GM21528 (cell line): ENCODE data around the gene MYH16.
"Not testable (repeated sequence)": the region's sequence is repeated elsewhere in the genome, so short reads cannot be mapped to it uniquely, and the experiment has no call there.

ENCODE experiments used
- ATAC-seq: cut with Tn5 transposase; IDR thresholded peaks from one replicate; pipeline ENCODE4 v1.9.1; 2021; ENCODE audit warnings: mild to moderate bottlenecking, moderate library complexity; ENCODE audit not compliant: unreplicated experiment, low FRiP score

The MYH16 gene

DNA sequence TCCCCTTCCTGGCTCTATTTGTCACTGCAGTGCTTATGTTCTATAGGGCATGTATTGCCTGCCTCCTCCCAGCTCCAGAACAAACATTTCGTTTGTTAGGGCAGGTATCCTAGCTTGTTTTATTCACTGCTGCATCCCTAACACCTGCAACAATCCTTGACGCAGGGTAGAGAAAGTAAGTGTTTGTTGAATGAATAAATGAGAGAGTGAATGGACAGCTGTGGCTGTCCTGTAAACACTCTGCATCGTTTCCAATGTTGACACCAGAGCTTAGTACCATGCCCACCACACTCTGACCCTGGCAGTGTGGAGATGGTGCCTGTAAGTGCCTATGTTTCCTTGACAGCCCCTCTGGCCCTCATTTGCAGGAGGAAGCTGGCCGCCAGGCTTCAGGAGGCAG, 21.0 kb downstream of the MYH16 start:
- ATAC-seq = no peak

DNA sequence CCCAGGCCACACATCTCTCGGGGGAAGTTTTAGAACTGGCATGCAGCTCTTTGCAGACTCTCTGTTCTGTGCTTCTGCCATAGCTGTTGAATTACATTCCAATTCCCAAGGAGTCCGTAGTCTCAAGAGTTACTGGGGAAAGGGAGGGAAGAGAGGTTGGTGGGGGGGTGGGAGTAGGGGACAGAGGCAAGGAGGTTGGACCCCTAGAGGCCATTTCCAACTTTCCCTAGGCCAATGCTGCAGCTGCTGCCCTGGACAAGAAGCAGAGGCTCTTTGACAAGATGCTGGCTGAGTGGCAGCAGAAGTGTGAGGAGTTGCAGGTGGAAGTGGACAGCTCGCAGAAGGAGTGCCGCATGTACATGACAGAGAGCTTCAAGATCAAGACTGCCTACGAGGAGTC, 23.8 kb downstream of the MYH16 start:
- no peak for ATAC-seq

DNA sequence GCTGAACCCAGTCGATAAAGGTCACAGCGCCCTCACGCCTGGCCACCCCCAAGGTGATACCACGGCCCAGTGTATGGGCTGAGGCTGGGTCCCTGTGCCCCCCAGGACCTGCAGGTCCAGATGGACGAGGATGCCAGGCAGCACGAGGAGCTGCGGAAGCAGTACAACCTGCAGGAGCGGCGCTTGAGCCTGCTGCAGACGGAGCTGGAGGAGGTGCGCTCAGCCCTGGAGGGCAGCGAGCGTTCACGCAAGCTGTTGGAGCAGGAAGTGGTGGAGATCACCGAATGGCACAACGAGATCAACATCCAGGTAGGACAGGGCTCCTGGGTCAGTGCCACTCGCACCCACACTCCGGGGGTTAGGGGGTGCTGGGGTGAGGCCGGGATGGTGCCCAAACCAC, 28.9 kb downstream of the MYH16 start:
- no peak for ATAC-seq

DNA sequence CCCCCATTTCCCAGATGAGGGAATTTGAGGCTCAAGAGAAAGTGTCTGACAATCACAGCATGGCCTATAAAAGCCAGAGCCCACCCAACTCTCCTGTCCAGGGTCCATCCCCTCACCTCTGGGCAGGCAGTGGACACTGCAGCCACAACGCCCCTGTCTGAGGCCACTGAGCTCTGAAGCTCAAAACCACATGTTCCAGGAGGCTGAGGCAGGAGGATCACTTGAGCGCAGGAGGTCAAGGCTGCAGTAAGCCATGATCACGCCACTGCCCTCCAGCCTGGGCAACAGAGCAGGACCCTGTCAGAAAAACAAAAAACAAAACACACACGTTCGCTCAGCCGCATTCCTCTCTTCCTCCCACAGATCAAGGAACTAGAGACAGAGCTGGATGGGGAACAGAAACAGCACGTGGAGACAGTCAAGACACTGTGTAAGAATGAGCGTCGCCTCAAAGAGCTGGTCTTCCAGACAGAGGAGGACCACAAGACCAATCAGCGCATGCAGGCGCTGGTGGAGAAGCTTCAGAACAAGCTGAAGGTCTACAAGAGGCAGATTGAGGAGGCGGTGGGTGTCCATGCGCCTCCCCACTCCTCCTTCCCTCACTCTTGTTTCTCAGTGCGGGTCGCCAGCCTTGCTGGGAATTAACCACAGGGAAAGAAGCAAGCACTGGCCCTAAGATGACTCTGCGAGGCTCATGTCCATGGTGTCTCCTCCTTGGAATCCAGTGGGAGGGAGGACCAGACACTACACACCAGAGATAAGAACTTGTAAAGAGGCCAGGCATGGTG, 33.0 kb downstream of the MYH16 start:
- no peak for ATAC-seq

DNA sequence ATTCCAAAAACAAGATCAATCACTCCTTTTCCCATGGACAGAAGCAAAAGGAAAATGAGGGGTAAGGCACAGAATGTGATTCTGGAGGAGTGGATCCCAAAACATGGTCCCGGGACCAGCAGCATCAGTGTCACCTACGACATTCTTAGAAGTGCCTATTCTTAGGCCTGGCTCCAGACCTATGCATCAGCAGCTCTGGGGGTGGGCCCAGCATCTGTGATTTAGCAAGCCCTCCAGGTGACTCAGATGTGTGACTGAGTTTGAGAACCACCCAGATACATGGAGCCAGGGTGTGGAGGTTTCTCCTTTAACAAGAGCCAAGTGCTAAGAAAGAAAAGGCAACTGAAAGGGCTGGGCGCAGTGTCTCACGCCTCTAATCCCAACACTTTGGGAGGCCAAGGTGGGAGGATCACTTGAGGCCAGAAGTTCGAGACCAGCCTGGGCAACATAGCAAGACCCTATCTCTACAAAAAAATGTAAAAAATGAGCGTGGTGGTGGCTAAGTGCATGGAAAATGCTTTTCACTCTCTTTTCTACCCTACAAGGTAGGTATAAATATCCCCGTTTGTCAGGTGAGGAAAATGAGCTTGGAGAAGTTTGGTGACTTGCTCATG, 35.9 kb downstream of the MYH16 start:
- no peak for ATAC-seq

DNA sequence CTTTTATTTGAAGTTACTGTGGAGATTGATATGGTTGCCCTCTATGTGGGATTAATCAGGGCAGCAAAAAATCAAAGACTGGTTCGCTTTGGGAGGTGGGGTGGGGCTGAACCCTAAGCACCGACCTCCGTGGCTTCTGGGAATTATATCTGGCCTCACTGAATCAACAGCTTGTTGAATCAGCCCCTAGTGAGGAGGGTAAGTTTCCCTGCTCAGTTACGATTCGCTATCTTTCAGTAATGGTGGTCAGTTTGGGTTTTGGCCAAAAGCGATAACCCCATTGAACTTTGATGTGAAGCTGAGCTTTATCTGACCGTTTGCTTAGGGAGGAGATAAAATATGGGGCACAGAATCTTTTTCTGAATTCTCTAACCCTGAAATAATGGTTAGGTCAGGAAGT, 36.5 kb downstream of the MYH16 start:
- ATAC-seq = no peak

DNA sequence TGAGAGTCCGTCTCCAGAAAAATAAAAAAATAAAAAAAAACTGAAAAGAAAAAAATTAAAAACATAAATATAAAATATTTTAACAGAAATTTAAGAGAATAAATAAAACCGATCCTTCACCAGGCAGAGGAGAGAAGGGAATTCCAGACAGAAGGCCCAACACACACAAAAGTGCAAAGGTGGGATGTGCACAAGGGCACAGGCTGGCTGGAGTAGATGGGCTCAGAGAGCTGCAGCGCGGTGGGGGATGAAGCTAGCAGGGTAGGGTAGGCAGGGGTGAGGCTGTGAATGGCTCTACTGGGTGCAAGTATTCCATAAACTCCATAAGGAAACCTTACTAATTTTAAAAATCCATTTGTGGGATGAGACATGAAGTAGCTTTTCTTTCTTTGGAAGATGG, 37.4 kb downstream of the MYH16 start:
- ATAC-seq = no peak

DNA sequence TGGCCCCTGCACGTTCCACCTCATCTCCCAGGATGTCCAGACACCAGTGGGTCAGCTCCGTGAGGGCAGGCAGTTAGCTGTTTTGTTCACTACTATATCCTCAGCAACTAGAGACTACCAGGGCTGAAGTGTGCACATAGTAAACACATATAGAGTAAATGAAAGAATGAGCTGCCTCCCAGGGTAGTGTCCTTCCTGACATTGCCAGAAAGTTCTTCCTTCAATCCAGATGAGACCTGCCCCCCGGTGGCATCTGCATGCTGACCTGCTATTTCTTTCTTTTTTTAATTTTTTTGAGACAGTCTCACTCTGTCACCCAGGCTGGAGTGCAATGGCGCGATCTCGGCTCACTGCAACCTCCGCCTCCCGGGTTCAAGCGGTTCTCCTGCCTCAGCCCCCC, 39.1 kb downstream of the MYH16 start:
- ATAC-seq = no peak

DNA sequence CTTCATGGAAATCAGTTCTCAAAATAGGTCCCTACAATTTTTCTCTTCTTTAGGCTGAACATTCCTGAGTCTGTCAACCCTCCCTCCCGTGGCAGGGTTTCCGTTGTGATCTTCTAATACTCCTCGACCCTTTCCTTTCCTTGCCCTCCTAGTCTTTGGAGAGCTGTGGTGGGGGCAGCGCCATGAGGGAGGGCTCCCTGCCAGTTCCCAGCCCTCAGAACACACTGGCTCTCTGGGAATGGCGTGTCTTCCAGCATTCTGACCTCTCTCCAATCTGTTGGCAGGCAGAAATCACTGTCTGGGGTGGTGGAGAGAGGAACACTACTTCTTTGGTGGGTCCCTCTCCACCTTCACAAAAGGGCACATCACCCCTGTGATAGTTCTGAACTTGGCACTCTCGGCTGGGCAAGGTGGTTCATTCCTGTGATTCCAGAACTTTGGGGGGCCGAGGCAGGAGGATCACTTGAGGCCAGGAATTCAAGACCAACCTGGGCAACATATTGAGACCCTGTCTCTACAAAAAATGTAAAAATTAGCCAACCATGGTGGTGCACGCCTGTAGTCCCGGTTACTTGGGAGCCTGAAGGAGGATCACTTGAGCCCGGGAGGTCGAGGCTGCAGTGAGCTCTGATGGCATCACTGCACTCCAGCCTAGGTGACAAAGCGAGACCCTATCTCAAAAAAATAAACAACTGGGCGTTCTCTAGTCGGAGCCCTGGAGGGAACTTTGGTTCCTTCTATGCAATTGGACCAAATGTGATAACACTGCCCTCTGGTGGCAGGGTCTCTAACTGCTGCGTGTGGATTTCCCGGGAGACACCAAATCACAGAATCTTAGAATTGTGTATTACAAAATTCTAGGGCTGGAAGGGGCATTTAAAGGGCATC, 39.9 kb downstream of the MYH16 start:
- ATAC-seq = no peak

DNA sequence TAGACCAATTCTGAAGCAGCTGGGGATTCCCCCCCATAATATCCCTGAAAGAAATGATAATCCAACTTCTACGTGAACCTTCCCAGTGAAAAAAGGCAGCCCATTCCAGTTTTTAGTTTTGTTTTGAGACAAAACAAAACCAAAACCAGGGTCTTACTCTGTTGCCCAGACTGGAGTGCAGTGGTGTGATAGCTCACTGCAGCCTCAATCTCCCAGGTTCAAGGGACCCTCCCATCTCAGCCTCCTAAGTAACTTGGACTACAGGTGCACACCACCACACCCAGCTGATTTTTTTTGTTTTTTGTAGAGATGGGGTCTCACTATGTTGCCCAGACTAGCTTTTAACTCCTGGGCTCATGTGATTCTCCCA, 40.5 kb downstream of the MYH16 start:
- ATAC-seq = no peak

DNA sequence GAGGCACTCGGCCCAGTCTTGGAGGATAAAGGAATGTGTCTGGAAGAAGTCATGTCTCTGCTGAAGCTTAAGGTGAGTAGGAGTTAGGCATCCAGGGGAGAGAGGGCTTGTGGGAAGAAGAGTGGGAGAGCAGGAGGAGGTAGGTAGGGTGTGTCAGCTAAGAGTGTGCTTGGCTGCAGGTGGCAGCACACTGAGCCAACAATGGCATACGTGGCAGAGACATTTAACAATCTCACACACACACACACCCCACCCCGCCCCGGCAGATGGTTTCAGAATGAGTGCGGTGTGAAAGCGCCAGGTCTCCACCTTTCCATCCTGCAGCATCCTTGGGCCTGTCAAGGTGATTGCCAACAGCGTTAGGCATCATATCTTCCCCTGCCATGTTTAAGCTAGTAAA, 41.9 kb downstream of the MYH16 start:
- no peak for ATAC-seq

DNA sequence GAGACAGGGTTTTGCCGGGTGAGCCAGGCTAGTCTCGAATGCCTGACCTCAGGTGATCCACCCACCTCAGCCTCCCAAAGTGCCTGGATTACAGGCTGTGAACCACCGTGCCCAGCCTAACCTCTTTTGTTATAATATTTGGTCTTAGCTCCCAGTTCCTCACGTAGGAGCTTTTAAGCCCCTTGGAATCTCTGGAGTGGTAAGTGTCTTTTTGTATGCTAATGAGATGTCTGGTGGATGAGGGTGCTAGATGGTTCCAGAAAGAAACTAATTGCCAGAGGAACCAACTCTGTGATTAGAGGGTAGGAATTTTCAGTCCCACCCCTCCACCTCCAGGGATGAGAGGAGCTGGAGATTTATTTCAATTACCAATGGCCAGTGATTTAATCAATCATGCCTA, 47.7 kb downstream of the MYH16 start:
- ATAC-seq = no peak

DNA sequence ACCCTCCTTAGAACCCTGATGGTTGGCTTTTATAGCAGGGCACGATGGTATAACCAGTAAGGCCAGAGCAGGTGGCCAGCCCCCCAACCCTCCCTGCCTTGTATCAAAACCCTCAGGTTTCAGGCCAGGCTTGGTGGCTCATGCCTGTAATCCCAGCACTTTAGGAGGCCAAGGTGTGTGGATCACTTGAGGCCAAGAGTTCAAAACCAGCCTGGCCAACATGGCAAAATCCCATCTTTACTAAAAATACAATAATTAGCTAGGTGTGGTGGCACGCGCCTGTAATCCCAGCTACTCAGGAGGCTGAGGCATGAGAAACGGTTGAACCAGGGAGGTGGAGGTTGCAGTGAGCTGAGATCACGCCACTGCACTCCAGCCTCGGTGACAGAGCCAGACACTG, 50.0 kb downstream of the MYH16 start:
- ATAC-seq = not testable (repeated sequence)

DNA sequence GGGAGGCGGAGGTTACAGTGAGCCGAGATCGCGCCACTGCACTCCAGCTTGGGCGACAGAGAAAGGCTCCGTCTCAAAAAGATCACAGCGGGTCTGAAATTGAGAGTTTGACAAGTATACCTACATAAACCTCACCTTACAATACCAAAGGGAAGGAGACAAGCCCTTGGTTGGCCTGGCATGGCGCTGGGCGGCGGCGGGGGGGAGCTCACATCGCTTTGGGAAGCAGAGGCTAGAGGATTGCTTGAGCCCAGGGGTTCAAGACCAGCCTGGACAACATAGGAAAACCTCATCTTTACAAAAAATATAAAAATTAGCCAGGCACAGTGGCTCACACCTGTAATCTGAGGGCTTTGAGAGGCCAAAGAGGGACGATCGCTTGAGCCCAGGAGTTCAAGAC, 51.9 kb downstream of the MYH16 start:
- ATAC-seq = no peak

DNA sequence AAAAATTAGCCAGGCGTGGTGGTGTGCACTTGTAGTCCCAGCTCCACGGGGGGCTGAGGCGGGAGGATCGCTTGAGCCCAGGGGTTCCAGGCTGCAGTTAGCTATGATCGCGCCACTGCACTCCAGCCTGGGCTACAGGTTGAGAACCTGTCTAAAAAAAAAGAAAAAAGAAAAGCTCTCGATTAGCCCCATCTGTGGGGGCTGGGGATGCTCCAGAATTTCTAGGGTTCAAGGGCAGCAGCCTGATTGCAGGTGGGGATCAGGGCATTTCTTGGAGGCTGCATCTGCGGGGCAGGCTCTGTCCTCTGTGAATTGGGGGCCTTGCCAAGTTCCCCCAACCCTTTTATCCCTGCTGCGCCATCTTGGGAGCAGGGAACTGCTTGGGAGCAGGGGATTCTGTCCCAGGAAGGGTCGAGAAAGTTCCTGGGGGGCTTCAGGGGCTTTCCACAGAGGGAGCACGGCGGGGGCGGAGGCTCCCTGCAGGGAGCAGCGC, 52.4 kb downstream of the MYH16 start:
- no peak for ATAC-seq

DNA sequence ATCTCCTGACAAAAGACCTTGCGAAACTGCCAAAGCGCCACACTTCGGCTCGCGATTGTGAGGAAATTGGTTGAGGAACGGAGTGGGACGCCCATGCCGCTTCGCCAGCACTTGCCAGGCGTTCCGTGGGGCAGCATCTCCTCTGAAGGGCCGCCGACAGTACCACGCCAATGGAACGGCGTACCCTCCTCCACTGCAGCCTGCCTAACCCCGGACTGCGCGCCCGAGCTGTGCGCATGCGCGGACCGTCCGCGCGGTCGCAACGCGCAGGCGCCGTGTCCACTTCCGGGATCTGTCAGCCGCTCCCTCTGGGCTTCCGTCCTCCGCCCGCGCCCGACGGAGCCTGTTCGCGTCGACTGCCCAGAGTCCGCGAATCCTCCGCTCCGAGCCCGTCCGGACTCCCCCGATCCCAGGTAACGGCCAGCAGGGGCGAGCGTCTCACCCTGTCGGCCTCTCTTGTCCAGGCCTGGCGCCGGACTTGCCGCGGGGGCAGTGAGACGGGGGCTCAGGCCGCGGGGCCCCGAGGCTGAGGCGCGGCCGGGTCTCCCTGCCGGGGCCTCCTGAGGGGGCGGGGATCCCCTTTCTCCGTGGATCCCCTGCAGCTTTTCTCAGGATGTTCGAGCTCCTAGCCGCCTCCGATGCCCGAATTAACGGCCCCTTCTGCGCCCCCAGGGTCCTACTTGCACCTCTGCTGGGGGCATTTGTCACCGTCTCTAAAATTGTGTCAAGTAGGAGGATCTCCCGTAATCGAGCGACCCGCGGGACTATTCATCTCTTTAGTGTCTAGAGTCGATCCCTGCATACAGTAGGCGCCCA, 53.2 kb downstream of the MYH16 start, which contains the start of gene ARPC1A:
Gene ARPC1A, plus strand, starts transcription at position 307 of the 816 bp plus-strand sequence. CDS start 7,456 bp downstream, outside the sequence.
- ATAC-seq = peak; percentile 87

DNA sequence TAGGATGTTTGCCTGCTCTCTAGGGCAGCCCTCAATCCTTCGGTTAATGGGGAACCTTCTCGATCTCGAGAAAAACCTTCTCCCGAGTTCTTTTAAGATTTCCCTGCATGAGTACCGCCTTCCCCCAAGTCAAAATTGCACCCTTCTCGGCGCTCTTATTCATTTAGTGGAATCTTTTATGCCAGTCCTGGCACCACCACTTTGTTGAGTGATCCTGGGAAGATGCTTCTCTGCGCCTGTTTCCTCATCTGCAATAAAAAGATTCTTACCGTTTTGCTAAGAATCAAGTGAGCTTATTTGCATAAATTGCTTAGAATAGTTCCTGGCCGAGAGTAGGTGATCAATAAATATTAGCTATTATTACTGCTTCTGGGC, 53.8 kb downstream of the MYH16 start:
- ATAC-seq = no peak

DNA sequence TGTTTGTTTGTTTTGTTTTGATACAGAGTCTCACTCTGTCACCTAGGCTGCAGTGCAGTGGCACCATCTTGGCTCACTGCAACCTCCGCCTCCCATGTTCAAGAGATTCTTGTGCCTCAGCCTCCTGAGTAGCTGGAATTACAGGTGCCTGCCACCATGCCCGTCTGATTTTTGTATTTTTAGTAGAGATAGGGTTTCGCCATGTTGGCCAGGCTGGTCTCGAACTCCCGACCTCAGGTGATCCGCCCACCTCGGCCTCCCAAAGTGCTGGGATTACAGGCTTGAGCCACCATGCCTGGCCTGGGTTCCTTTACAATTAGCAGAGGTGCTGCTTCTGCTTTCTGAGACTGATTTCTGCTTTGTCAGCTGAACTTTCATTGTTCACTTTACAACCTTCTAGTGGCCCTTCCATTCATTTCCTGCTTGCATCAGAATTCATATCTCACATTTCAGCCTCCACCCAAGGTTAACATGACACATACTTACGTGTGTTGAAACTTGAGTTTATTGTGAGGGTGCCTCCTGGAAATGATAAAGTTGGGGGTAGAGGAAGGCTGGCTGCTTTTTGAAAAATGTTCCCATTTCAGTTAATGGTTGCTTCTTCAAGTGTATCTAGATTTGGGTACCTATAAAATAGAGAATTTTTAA, 57.8 kb downstream of the MYH16 start:
- not testable (repeated sequence) for ATAC-seq

DNA sequence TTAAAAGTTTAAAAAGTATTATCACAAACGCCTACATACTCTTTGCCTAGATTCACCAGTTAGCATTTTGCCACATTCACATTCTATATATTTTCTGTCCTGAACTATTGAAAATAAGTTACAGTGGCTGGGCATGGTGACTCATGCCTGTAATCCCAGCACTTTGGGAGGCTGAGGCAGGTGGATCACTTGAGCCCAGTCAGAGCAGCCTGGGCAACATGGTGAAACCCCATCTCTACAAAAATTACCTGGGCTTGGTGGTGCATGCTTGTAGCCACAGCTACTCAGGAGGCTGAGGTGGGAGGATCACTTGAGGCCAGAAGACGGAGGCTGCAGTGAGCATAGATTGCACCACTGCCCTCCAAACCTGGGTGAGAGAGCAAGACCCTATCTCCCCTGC, 58.4 kb downstream of the MYH16 start:
- no peak for ATAC-seq

DNA sequence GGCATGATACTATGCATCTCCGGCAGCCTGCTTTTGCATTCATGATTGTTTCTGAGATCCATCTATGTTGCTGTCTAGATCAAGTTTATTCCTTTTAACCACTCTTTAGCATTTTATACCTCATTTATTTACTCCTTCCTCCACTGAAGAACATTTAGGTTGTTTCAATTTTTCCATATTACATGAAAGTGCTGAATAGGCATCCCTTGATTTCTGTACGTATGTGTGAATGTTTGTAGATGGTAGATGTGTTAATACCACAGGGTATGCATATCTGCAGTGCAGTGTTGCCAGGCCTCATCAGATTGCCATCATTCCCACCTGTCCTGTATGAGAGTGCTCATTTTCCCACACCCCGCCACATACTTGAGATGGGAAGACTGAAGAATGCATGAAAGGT, 67.0 kb downstream of the MYH16 start:
- no peak for ATAC-seq
